ENCODE data around the gene ITPRIPL1. TPM values are rescaled to one million over a fixed set of nuclear protein-coding genes. Genes with fewer than 3 reads are reported as not detected.

The ITPRIPL1 gene
- polyA plus RNA-seq, 2 donors = 0.84 to 1.4 TPM

DNA sequence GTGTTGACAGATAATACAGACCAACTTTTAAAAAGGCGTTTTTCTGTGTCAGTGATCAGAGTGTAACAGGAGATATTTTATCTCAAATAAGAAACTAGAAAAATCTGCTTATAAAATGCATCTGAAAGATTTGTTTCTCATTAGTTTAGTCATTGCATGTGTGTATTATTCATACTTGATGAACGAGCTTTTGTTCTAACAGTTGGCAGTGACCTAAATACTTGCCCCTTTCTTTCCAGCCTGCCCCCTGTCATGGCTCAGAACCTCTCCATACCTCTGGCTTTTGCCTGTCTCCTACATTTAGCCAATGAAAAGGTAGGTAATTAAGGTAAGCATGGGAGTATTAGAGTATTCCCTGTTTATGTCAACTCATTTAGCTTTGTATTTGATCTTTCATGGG lies 44.1 kb downstream of the ITPRIPL1 start:
- no peaks in the 10 kb centered on the region for H3K9me3 ChIP-seq (ENCODE audit: control insufficient read depth in 2 of 2, insufficient read depth in 1 of 2, low read depth in 1 of 2, low read length in 1 of 2)
- H3K27me3 ChIP-seq (ENCODE audit: control insufficient read depth in 1 of 2, insufficient read depth in 2 of 2, low read length in 2 of 2) = no peaks in the 10 kb centered on the region
- H3K4me1 ChIP-seq (ENCODE audit: control insufficient read depth in 2 of 2, insufficient read depth in 2 of 2, low read length in 1 of 2) = no peaks in the 10 kb centered on the region
- no peak overlapping the region for H3K27ac ChIP-seq (ENCODE audit: low read depth in 2 of 2, low read length in 1 of 2)
- H3K36me3 ChIP-seq (ENCODE audit: control insufficient read depth in 2 of 2, insufficient read depth in 2 of 2, low read length in 1 of 2) = peaks cover 0 to 3% of the 10 kb centered on the region in 2 donors
- no peak overlapping the region for H3K4me3 ChIP-seq (ENCODE audit: low read depth in 1 of 2, low read length in 2 of 2)
- WGBS, 2 donors = 83 to 85% methylated on average over 2 of the region's 2 CpGs

DNA sequence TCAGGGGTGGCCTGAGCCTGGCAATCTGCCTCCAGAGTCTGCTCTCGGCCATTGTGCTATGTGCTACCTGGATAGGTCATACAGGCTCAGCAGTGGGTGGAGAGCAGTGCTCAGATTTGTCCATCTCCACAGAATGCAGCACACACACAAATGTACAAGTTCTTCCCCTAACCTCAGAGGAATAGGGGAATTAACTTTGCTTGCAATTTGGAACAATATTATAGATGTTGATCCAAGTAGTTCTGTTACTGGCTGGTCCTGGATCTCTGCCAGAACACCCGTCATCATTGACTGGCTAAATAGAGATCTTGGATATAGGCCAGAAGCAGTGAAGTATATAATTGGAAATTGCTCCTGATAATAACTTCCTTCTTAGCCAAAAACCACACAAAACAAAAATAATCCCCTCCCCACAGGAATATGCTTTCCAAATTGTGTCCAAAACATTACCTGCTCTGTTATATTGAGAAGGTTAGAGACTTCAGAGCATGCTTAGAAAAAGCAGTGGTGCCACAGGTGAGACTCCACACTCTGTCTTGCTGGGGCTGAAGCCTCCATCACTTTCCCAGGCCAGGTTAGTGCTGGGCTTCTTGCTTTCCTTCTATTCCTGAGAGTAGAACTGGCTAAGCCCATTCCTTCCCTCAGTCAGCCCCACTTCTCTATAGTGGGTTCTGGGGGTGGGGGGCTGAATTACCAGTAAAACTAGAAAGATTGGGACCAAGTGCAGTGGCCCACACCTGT lies 49.3 kb downstream of the ITPRIPL1 start:
- WGBS, 2 donors = 18 to 21% methylated on average over 2 of the region's 2 CpGs
- H3K4me3 ChIP-seq (ENCODE audit: low read depth in 1 of 2, low read length in 2 of 2) = no peak overlapping the region
- H3K27ac ChIP-seq (ENCODE audit: low read depth in 2 of 2, low read length in 1 of 2) = no peak overlapping the region
- H3K9me3 ChIP-seq (ENCODE audit: control insufficient read depth in 2 of 2, insufficient read depth in 1 of 2, low read depth in 1 of 2, low read length in 1 of 2) = peaks cover 3 to 4% of the 10 kb centered on the region in 2 donors
- no peaks in the 10 kb centered on the region for H3K4me1 ChIP-seq (ENCODE audit: control insufficient read depth in 2 of 2, insufficient read depth in 2 of 2, low read length in 1 of 2)
- H3K27me3 ChIP-seq (ENCODE audit: control insufficient read depth in 1 of 2, insufficient read depth in 2 of 2, low read length in 2 of 2) = peaks cover 0 to 4% of the 10 kb centered on the region in 2 donors
- no peaks in the 10 kb centered on the region for H3K36me3 ChIP-seq (ENCODE audit: control insufficient read depth in 2 of 2, insufficient read depth in 2 of 2, low read length in 1 of 2)

Other genes with a start within 250 kb of the ITPRIPL1 start
- gene ADRA2B, start 208.7 kb upstream of the ITPRIPL1 start, polyA plus RNA-seq = under 1 TPM; 0.27 to 0.98 TPM
- under 1 TPM; 0.26 to 0.32 TPM for gene ASTL, start 186.8 kb upstream of the ITPRIPL1 start, polyA plus RNA-seq
- 1 to 10 TPM; 2.8 to 3.2 TPM for gene DUSP2, start 179.9 kb upstream of the ITPRIPL1 start, polyA plus RNA-seq
- gene STARD7, start 116.5 kb upstream of the ITPRIPL1 start, polyA plus RNA-seq = 10 to 100 TPM; 21.5 to 34.9 TPM
- 10 to 100 TPM; 25.8 to 29.3 TPM for gene TMEM127, start 59.3 kb upstream of the ITPRIPL1 start, polyA plus RNA-seq
- gene CIAO1, start 59.1 kb upstream of the ITPRIPL1 start, polyA plus RNA-seq = 10 to 100 TPM; 25.3 to 38.7 TPM
- 10 to 100 TPM; 52.5 to 65.6 TPM for gene SNRNP200, start 19.8 kb upstream of the ITPRIPL1 start, polyA plus RNA-seq
- 1 to 10 TPM; 3.9 to 9.9 TPM for gene NCAPH, start 10.4 kb downstream of the ITPRIPL1 start, polyA plus RNA-seq
- gene NEURL3, start 180.0 kb downstream of the ITPRIPL1 start, polyA plus RNA-seq = under 1 TPM in 1 of 2 donors, not detected in 1; 0.06 TPM
- 1 to 10 TPM; 8.0 to 9.7 TPM for gene ARID5A, start 211.4 kb downstream of the ITPRIPL1 start, polyA plus RNA-seq

Measured in esophagus (tissue), 2 donors.